Stimulated activated CD4-positive, alpha-beta T cell treated with anti-CD3 and anti-CD28 coated beads, Interleukin-2, amount 100 ng/mL, for 4 hours (primary cell): Measurements from ENCODE around the gene CZIB.
"Not testable (repeated sequence)": the region's sequence is repeated elsewhere in the genome, so short reads cannot be mapped to it uniquely, and the experiment has no call there.

Experiments
- DNase-seq: peaks from one replicate; pipeline ENCODE4 v3.0.0-alpha.2; 2020; ENCODE audit warnings: low read depth

Gene CZIB

DNA sequence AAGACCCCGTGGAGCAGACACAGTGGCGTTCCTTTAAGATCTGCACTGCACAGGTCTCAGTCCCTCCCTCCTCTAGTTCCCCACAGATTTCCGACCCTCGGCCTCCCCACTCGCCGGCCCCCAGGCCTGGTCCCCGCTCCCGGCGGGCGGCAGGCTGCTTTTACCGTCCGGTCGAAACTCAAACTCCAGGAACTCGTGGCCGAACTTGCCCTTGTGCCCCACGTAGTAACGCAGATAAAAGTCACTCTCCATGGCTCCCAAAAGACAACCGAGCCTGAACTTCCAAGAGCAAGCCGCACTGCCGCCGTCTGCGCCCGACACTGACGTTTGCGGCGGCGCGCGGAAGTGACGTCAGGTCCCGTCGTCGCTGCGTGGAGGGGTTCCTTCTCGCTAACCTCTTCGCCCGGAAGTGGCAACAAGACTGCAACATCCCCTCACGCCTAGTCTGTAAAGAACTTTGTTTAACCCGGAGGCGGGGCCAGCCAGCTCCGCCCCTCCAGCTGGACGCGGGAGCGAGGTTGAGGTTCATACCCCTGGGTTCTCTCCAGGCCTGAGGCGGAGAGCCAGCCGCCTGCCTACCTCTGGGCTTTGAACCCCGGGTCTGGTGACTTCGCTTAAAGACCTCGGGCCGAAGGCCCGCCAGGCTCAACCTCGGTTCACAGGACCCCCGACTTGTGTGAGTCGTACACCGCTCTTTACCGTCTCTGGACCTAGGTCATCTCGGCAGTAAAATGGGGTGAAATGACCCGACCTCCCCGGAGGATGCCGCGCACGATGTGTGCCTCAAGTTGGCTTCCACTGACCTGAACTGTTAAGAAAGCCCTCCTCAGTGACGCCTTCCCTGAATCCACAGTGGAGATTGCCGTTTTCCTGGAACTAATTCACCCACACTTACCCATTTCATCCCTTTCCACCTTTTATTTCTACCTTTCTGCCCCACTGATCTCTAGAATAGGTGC is 18.0 kb upstream of the CZIB start, which contains the start of gene MAGOH:
MAGOH (minus strand) TSS at position 322 of the 959 bp plus-strand sequence; CDS start at position 252, 70 bp downstream.
- DNase-seq, result peak; percentile 89

DNA sequence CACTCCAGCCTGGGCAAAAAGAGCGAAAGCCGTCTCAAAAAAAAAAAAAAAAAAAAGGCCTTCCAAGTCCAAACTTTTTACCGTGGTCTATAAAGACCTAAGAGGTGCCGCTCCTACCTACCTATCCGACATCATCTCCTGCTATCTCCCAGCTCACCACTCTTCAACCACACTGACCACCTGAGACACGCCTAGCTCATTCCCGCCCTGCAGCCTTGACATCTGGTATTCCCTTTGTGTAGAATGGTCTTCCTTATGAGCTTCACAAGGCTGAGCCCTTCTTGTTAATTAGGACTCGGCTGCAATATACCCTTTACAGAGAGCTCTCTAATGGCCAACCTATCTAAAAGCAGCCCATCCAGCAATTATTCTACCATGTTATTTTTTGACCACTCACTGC is 17.2 kb upstream of the CZIB start:
- no peak for DNase-seq

DNA sequence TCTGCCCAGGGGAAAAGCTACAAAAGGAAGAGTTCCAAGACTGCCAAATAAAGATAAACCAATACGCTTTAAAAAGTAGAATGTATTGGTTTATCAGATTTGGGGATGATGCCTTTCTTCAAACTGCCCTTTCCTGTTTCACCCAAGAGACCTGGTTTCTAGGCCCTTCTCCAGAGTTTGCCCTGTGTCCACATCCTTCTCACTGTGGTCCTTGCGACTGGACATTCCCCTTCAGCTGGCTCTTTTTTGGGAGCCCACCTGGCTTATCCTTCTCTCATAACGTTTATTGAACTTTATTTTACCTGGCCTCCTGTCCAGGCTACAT is 490 bp upstream of the CZIB start:
- no peak for DNase-seq

GRCh38 chr1:53219711-53220110 is 723 bp downstream of the CZIB start:
- DNase-seq, result no peak

DNA sequence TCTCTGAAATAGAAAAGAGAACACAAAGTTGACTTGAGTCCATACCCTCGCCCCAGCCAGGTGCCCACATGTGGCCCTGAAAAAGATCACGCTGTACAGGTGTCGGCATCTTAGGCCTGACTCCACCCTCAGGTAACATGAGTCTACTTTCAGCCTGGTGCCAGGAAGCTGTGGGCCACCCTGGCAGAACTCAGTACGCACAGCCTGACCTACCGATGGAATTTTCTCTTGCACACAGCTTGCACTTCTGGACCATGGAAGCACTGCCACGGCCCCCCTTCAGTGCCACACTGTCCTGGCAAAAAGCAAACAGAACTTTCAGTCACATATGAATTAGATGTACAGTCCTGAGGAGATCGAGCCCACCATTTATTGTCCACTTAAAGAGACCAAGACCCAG is 2.2 kb downstream of the CZIB start:
- DNase-seq, result no peak

GRCh38 chr1:53214376-53214940 is 6.0 kb downstream of the CZIB start:
- DNase-seq, result no peak

DNA sequence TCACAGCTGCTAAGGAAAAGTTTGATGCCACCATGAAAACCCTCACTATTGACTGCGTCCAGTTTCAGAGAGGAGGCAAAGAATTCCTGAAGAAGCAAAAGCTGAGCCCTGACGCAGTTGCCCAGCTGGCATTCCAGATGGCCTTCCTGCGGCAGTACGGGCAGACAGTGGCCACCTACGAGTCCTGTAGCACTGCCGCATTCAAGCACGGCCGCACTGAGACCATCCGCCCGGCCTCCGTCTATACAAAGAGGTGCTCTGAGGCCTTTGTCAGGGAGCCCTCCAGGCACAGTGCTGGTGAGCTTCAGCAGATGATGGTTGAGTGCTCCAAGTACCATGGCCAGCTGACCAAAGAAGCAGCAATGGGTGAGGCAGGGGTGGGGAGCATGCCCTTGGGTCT is 9.5 kb downstream of the CZIB start:
- no peak for DNase-seq

GRCh38 chr1:53210352-53210751 is 10.1 kb downstream of the CZIB start:
- no peak for DNase-seq

- no peak for DNase-seq
Measured at GRCh38 chr1:53207726-53208125, 12.7 kb downstream of the CZIB start.

- no peak for DNase-seq
Measured at GRCh38 chr1:53206735-53207379, 13.6 kb downstream of the CZIB start.

- not testable (repeated sequence) for DNase-seq
Measured at GRCh38 chr1:53206083-53206685, 14.2 kb downstream of the CZIB start.

GRCh38 chr1:53205496-53205895 is 14.9 kb downstream of the CZIB start:
- not testable (repeated sequence) for DNase-seq

GRCh38 chr1:53203466-53203865 is 17.0 kb downstream of the CZIB start:
- no peak for DNase-seq

DNA sequence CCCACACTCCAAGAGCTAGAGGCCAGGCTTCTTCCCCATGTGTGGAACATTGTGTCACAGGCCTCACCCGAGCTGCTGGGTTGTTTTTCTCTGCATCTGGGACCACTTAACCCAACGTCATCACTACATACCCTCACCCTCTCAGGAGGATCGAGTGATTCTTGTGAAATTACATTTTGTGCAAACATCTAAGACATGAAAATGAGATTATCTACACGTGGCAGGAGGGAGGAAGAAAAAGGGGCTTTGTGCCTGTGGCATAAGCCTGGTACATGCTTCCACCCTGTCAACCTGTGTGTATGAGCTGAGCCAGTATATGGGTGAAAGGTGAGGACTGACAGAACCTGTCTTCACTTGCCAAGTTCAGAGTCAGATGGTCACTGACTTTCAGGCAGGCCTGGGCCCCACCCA is 22.2 kb downstream of the CZIB start:
- DNase-seq, result no peak

- no peak for DNase-seq
Measured at GRCh38 chr1:53197291-53198200, 22.9 kb downstream of the CZIB start.

- peak; percentile 81 for DNase-seq
Measured at GRCh38 chr1:53196485-53197290, 23.7 kb downstream of the CZIB start, which contains the start of gene CPT2. TSS of gene CPT2 (plus strand) at chr1:53196824. CDS start at chr1:53196944, 120 bp downstream.

DNA sequence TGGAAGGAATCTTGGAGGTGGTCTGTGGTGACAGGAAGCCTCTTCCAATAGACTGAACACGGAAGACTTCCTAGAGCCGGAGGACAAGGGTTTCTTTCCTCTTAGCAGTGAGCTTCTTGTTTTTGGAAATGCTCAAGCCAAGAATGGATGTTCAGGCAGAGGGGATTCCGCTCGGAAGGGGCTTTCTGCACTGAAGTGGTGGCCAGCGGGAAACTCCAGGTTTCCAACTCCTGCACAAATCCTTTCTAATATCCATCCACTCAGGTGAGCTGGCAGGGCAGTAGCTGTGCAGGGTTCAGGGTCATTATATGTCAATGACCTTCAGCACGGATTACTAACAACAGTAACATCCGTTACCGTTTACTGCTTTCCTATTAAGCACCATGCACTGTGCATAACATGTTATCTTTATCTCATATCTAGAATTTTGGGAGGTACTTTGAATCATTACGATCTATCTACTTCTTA is 24.4 kb downstream of the CZIB start:
- DNase-seq, result no peak

DNA sequence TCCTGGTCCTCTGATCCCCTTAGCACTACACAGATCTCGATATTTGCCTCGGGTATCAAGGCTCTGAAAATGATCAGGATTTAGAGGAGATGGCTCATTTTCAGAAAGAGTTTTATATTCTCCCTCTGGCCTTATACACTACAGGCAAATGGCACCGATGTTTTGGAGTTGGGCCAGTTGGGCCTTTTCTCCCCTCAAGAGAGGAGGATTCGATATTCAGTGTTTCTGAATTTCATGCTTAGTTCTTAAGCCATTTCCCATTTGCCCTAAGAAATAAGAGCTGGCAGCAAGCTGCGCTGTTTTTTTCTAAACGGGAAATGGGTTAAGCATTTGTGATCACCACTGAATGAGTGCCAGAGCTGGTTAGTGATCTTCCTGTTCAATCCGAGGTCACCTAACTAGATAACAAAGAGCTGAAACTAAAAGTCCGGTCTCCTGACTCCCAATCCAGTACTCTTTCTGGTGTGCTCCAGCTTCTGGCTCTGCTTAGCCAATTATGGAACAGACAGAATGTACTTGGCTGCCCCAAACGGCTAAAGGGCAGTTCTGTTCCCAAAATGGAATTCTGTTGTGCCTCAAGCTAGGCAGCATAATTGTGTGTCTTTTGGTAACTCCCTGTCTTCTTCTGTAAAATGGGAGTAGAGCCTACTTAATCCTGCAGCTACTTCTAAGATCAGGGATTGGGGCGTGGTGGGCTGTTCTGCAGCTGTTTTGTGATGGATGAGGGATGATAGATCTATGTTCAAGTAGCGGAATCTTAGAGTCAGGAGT is 25.0 kb downstream of the CZIB start:
- no peak for DNase-seq

- no peak for DNase-seq
Measured at GRCh38 chr1:53190210-53190611, 30.2 kb downstream of the CZIB start.

GRCh38 chr1:53189061-53189460 is 31.4 kb downstream of the CZIB start:
- DNase-seq, result no peak
